HG02610 (cell line): ENCODE results near the gene TBCK.

Source experiments
- ATAC-seq: cut with Tn5 transposase; IDR thresholded peaks from one replicate; pipeline ENCODE4 v1.9.1; 2021; ENCODE audit warnings: mild to moderate bottlenecking, moderate library complexity; ENCODE audit not compliant: unreplicated experiment

Gene TBCK

GRCh38 chr4:105998171-105999063 is 317.6 kb downstream of the TBCK start:
- no peak for ATAC-seq

GRCh38 chr4:105996845-105997244 is 319.2 kb downstream of the TBCK start:
- no peak for ATAC-seq

GRCh38 chr4:105994841-105995501 is 321.0 kb downstream of the TBCK start:
- ATAC-seq = no peak

GRCh38 chr4:105994061-105994460 is 321.9 kb downstream of the TBCK start:
- no peak for ATAC-seq

GRCh38 chr4:105992641-105993305 is 323.2 kb downstream of the TBCK start:
- no peak for ATAC-seq

GRCh38 chr4:105991726-105992125 is 324.3 kb downstream of the TBCK start:
- no peak for ATAC-seq
